ENCODE measurements around the gene ASTN2.

- TF ChIP-seq POLR2A (IDR thresholded peaks at IDR 0.05; ENCODE audit: low read length): no peak
- TF ChIP-seq GATA1 (IDR thresholded peaks at IDR 0.05; ENCODE audit: low read depth, low read length): no peak
Measured at GRCh38 chr9:117028103-117028858, 386.6 kb downstream of the ASTN2 start.

Data from erythroblast (primary cell).